Kidney glomerular epithelial cell (primary cell): Measurements from ENCODE around the gene AAK1.
"Not testable (repeated sequence)": the region's sequence is repeated elsewhere in the genome, so short reads cannot be mapped to it uniquely, and the experiment has no call there.

Experiments
- DNase-seq: peaks from one replicate; lab custom pipeline; 2025; lab: John Stamatoyannopoulos, UW

The AAK1 gene

GRCh38 chr2:69572641-69573040 lies 70.9 kb downstream of the AAK1 start:
- peak; percentile 33 for DNase-seq

DNA sequence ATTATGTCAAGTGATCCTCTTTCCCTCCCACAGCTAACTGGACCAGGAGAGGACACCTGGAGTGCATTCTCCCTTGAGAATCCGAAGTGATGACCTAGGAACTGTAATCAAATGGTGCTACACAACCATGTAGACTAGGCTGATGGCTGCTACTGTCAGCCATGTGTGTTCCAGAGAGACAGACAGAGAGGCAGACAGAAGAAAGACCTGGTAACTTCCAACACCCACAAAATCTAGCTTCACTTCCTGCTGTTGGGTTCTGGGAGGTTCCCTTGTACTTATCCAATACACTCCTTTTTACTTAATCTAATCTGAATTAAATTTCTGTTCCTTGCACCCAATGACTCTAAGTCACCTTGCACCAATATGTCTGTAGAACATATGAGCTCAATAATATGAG lies 72.3 kb downstream of the AAK1 start:
- no peak for DNase-seq

- peak; percentile 55 for DNase-seq
Measured at GRCh38 chr2:69570474-69570873, 73.1 kb downstream of the AAK1 start.

DNA sequence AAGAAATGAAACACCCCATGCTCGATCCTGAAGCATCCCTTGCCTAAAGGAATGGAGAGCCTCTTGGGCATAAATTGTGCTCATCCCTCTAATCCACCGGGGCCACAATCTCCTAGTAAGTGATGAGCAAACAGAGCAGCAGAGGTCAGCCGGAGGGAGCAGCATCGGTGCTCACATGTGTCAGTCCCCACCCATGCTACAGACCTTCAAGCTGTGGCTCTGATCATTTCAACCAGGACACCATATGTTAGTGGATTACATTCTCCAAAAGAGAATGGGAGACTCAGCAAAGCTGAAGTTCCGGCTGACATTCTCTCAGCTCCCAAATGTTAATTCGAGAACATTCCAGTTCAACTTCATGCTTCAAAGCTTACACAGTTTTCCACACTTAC lies 75.6 kb downstream of the AAK1 start:
- no peak for DNase-seq

DNA sequence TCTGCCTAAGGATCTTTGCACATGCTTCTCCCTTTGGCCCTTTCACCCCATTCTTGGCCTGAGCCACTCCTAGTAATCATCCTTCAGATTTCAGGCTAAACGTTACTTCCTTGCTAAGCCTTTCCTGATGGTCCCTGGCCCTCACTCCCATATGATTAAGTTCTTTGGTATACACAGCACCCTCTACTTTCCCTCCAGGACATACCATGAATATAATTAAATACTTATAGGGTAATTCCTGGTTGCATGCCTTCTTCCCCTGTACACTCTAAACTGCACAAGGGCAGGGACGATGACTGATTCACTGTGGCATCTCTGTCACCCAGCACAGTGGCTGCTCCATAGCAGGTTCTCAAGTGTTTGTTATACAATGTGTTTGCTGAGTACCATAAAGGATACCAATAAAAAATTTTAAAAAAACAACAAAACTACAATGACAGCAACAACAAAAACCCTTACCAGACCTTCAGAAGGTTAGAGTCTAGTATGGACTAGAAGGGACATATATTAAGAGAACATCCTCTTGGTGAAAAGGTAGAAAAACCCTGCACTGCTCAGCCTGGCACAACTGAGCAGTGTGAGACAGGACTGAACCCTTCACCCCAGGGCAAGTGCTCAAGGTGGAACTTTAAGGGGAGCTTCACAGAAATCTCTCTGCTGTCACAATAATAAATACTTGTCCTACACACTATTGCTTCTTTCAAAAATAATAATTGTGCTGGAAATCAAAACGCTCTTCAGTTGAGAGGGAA lies 76.2 kb downstream of the AAK1 start:
- DNase-seq: no peak

DNA sequence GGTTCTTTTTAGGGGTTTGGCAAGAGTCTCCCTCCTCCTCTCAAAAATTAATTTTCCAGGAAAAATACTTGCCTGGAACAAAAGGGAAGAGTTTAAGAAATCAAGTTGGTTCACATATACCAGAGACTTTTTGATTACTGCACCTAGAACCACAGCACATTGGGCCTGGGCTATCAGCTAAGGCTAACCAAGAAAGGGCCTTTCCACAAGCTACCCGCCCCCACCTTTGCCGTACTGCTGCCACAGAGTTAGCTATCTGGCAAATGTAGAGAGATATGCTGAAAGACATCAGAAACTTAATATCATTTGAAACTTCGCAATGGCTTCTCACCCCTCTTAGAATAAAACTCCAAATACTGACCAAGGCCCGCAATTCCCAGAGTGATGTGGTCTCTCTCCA lies 76.9 kb downstream of the AAK1 start:
- DNase-seq: no peak

- no peak for DNase-seq
Measured at GRCh38 chr2:69565431-69565839, 78.1 kb downstream of the AAK1 start.

DNA sequence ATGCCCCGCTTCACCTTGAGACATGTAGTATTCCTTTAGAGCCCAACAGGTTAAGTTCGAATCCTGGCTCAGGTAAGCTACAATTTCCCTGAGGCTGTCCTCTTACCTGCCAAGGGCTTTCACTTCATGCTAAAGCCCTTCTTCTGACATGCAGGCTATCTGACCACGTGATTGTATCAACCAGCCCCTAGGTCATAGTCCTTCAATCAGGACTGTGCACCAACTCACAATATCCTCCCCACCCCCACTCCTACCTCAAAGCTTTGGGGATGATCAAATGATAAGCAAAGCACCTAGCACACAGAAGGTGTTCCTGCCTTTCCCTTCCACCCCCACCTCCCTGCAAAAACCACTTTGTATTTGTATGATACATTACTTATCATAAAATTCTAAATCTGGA lies 78.9 kb downstream of the AAK1 start:
- DNase-seq: no peak

GRCh38 chr2:69563021-69563420 lies 80.5 kb downstream of the AAK1 start:
- no peak for DNase-seq

DNA sequence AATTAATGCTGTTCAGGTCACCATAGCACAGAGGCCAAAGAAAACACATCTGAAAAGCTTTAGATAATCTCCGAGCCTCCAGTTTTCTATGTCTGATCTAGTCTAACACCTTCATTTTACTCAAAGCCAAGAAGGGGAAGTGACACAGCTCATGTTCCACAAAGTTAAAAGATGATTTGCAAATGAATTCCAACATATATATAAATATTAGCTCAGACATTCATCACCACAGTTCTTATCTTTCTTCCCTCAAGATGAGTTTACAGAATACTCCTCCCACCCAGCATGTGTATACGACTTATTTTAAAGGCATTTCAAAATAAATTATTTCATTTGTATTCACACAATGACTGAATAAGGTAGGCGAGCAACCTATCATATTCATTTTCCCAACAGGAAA lies 82.4 kb downstream of the AAK1 start:
- DNase-seq: no peak

DNA sequence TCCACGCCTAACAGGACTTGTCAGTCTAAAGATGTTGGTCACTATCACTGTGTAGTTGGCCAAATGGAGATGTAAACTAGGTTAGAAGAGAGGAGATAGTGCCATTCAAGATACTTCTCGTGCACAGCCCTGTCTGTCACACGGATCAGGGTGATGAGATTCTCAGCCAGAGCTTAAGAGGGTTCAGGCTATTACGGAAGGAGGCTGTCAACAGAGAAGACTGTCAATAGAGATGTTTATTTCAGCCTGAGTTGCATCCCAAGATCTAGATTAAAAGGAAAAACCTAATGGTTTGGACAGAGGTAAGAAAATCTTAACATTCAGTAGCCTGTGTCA lies 83.4 kb downstream of the AAK1 start:
- DNase-seq: no peak

- DNase-seq: peak; percentile 69
Measured at GRCh38 chr2:69559442-69560146, 83.9 kb downstream of the AAK1 start.

- no peak for DNase-seq
Measured at GRCh38 chr2:69556008-69556407, 87.5 kb downstream of the AAK1 start.

- no peak for DNase-seq
Measured at GRCh38 chr2:69554981-69555380, 88.6 kb downstream of the AAK1 start.

GRCh38 chr2:69554568-69554967 lies 89.0 kb downstream of the AAK1 start:
- DNase-seq: no peak

DNA sequence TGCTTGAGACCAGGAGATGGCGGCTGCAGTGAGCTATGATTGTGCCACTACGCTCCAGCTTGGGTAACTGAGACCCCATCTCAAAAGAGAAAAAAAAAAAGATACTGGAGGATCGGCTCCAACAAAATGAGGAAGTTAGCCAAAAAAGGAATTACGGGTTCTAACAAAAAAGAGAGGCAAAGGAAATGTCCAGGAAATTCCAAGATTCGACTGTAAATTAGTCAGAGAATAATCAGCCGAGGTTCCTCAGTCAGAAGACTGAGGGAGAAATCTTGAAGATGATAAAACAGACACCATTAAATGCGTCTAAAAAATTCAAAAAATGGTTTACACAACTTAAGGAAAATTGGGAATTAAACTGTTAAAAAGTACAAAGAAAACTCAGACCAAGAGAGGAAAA lies 89.5 kb downstream of the AAK1 start:
- DNase-seq: no peak

GRCh38 chr2:69550511-69550910 lies 93.0 kb downstream of the AAK1 start:
- not testable (repeated sequence) for DNase-seq

- DNase-seq: peak; percentile 17
Measured at GRCh38 chr2:69549421-69549820, 94.1 kb downstream of the AAK1 start.

- no peak for DNase-seq
Measured at GRCh38 chr2:69547984-69548715, 95.4 kb downstream of the AAK1 start.

- DNase-seq: no peak
Measured at GRCh38 chr2:69546646-69547045, 96.9 kb downstream of the AAK1 start.

DNA sequence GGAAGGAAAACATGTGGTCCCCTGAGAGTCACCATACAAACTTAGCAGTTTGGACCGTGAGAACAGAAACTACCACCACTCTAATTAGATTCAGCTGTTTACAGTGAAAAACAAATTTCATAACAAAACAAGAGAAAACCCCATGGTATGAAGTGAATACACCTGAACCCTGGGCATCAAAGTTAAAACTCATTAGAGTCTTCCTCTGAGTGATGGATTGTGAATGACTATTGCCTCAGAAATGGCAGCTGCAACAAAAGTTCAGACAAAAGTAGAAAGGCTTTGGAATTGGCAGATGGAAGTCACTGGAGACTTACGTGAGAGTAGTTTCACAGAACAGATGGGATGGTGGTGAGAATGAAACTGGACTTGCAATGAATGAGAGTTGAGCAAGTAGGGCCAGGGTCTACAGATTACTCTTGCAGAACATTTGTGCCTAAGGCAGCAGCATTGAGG lies 98.0 kb downstream of the AAK1 start:
- no peak for DNase-seq

DNA sequence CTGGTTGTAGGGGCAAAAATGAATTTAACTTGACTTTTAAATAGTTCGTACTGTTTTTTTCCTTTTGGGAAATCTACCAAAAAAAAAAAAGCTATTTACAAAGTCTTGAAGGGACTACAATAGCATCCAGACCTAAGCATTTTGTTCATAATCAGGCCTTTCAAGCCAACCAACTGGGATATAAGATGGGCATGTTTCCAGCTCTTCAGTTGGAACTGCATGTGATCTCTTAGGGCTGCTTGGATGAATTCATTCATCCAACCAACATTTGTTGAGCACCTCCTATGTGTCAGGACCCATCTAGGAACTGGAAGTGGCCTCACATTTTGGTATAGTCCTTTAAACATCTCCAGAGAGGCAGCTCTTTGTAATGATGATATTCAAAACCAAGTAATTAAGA lies 98.6 kb downstream of the AAK1 start:
- no peak for DNase-seq

- no peak for DNase-seq
Measured at GRCh38 chr2:69539549-69539908, 104.0 kb downstream of the AAK1 start.
